PFSK-1 (cell line): ENCODE results near the gene COG7.

Source experiments
- POLR2AphosphoS5 ChIP-seq: IDR thresholded peaks from 2 replicates; pipeline ENCODE4 v1.6.1; 2012; ENCODE audit warnings: low read depth, mild to moderate bottlenecking, control low read depth, low read length, moderate library complexity
- REST ChIP-seq, 2 experiments: IDR thresholded peaks; 2 replicates each; pipeline versions ENCODE4 v1.6.1 to v1.8.0; 2011 to 2012; ENCODE audit warnings: low read depth in 2 of 2, low read length in 2 of 2, control low read depth in 1 of 2, inconsistent platforms in 1 of 2, mild to moderate bottlenecking in 1 of 2, moderate library complexity in 1 of 2; ENCODE audit not compliant: insufficient read depth in 1 of 2
- TAF1 ChIP-seq: IDR thresholded peaks from 2 replicates; pipeline ENCODE4 v1.6.1; 2012; ENCODE audit warnings: low read length, control low read depth, borderline replicate concordance; ENCODE audit not compliant: insufficient read depth

- TF ChIP-seq TAF1 (no peak), POLR2AphosphoS5 (no peak), REST (IDR thresholded peaks at IDR 0.05; ENCODE audit: insufficient read depth in 1 of 2, low read depth in 2 of 2, low read length in 2 of 2) (no peak)
These were observed 79.4 kb downstream of the COG7 start for GRCh38 chr16:23373436-23374219.
